A673 (cell line): ENCODE data around the gene DLG4. TPM values are rescaled to one million over a fixed set of nuclear protein-coding genes. Genes with fewer than 3 reads are reported as not detected.
A peak's percentile ranks its signal among the peaks of the same experiment; 100 is the strongest.

ENCODE experiments used
- BruUV-seq: library from RNA; stranded (reverse); fragments of 400-500 nt; replicated peaks from 2 replicates; lab custom pipeline; 2021; lab: Mats Ljungman, UMichigan
- CTCF ChIA-PET: fragments of 300-600 bp; sonication (Branson Sonifier 250); formaldehyde crosslinking; loops from one replicate; lab custom pipeline; 2022; ENCODE audit warnings: antibody characterized with exemption; lab: Charles Lee
- POLR2A ChIA-PET: fragments of 300-600 bp; sonication (Branson Sonifier 250); formaldehyde crosslinking; loops from one replicate; lab custom pipeline; 2022; ENCODE audit warnings: antibody characterized with exemption; ENCODE audit not compliant: low non-redundant PET; lab: Charles Lee
- DNase-seq: peaks from one replicate; pipeline ENCODE4 v3.0.0-alpha.2; 2015; ENCODE audit warnings: low spot score
- H3K27ac ChIP-seq: fragments of 200-600 bp; sonication (generic); 2 replicates; pipeline ENCODE4 v1.5.1; 2016; ENCODE audit warnings: mixed run types, low read depth, mild to moderate bottlenecking, mixed read lengths, antibody characterized with exemption, low read length; ENCODE audit not compliant: poor library complexity, severe bottlenecking
- H3K27me3 ChIP-seq: fragments of 200-600 bp; sonication (generic); replicated peaks from 2 replicates; pipeline ENCODE4 v1.6.1; 2017; ENCODE audit warnings: mixed run types, low read depth, mild to moderate bottlenecking, mixed read lengths, antibody characterized with exemption, low read length; ENCODE audit not compliant: insufficient read depth, poor library complexity
- H3K36me3 ChIP-seq: fragments of 200-600 bp; sonication (generic); 2 replicates; pipeline ENCODE4 v1.6.1; 2016; ENCODE audit warnings: mixed run types, mild to moderate bottlenecking, mixed read lengths, antibody characterized with exemption, low read length; ENCODE audit not compliant: insufficient read depth, poor library complexity, severe bottlenecking
- H3K4me1 ChIP-seq: fragments of 200-600 bp; sonication (generic); 2 replicates; pipeline ENCODE4 v1.6.1; 2017; ENCODE audit warnings: mixed run types, mild to moderate bottlenecking, mixed read lengths, antibody characterized with exemption, low read length; ENCODE audit not compliant: insufficient read depth, poor library complexity, severe bottlenecking
- H3K4me3 ChIP-seq: fragments of 200-600 bp; sonication (generic); 2 replicates; pipeline ENCODE4 v1.5.1; 2016; ENCODE audit warnings: low read depth, mixed run types, mild to moderate bottlenecking, mixed read lengths, low read length; ENCODE audit not compliant: poor library complexity, severe bottlenecking
- H3K9me3 ChIP-seq: fragments of 200-600 bp; sonication (generic); 2 replicates; pipeline ENCODE4 v1.6.1; 2016; ENCODE audit warnings: mixed run types, low read depth, mild to moderate bottlenecking, mixed read lengths, antibody characterized with exemption, low read length; ENCODE audit not compliant: poor library complexity, severe bottlenecking
- EZH2 ChIP-seq: fragments of 200-600 bp; sonication (generic); IDR thresholded peaks from 2 replicates; pipeline ENCODE4 v1.6.1; 2017; ENCODE audit warnings: borderline replicate concordance, low read depth, mild to moderate bottlenecking, mixed read lengths, antibody characterized with exemption, low read length; ENCODE audit not compliant: poor library complexity, severe bottlenecking
- intact Hi-C: fragments of 100-400 bp; cut with micrococcal nuclease; formaldehyde crosslinking; loops from one replicate; pipeline ENCODE4 v1.10.0; 2022; ENCODE audit not compliant: unreplicated experiment
- total RNA-seq: library from RNA; stranded (reverse); gene quantifications from 2 replicates; pipeline ENCODE4 v1.2.3, GENCODE V29; 2021
- TF ChIP-seq, protein P1 (sequence below): fragments of 300-800, 200-600 bp; sonication (generic); conservative IDR thresholded peaks from 2 replicates; pipeline ENCODE4 v1.5.1; 2017; ENCODE audit warnings: low read depth, mild to moderate bottlenecking, antibody characterized with exemption, low read length, moderate library complexity, mixed read lengths

DLG4 gene
- total RNA-seq, 1 experiment from 2014 or later = 74.7 TPM

DNA sequence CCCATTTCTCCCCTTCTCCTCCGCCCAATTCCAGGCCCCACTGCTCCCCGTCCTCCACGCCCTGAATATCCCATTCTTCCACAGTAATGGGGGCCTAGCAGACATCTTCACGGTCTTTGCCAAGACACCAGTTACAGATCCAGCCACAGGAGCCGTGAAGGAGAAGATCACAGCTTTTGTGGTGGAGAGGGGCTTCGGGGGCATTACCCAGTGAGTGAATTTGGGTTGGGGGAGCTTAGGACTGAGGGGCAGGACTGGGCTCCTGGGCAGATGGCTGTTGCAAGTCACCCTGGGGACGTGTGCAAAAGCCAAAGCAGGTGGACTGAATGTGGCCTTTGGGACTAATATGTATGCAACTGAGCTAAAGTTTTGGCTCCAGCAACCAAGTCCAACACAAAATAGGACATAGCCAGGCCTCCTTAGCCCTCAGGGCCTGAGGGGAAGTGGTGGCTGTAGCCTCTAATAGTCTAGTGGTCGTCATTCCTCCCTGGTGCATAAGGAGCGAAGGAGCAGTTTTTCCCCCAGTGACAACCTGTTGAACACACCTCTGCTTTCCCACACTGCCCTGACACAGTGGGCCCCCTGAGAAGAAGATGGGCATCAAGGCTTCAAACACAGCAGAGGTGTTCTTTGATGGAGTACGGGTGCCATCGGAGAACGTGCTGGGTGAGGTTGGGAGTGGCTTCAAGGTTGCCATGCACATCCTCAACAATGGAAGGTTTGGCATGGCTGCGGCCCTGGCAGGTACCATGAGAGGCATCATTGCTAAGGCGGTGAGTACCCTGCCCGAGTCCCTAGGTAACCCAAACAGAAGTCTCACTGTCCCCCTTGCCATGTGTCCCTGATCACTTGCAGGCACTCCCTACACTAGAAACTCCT lies 2.7 kb upstream of the DLG4 start:
- Histone ChIP-seq H3K4me1 (peaks cover 26% of the 10 kb centered on the region), H3K27me3 (no peaks in the 10 kb centered on the region), H3K9me3 (no peaks in the 10 kb centered on the region), H3K27ac (peak overlapping the region; percentile 49), H3K36me3 (peaks cover 63% of the 10 kb centered on the region), H3K4me3 (no peak overlapping the region)
- no TSS peak for BruUV-seq
- ChIA-PET CTCF (interaction anchor here (2.0 kb wide), 1 partner anchor 74 kb away, joined by 12 read pairs; no protein-coding TSS in a partner anchor), POLR2A (interaction anchor here (0.7 kb wide), 1 partner anchor 11 kb away, joined by 3 read pairs; no protein-coding TSS in a partner anchor)
- intact Hi-C loops = no loop called here
- no peak for TF ChIP-seq EZH2
- TF ChIP-seq, protein P1, sequence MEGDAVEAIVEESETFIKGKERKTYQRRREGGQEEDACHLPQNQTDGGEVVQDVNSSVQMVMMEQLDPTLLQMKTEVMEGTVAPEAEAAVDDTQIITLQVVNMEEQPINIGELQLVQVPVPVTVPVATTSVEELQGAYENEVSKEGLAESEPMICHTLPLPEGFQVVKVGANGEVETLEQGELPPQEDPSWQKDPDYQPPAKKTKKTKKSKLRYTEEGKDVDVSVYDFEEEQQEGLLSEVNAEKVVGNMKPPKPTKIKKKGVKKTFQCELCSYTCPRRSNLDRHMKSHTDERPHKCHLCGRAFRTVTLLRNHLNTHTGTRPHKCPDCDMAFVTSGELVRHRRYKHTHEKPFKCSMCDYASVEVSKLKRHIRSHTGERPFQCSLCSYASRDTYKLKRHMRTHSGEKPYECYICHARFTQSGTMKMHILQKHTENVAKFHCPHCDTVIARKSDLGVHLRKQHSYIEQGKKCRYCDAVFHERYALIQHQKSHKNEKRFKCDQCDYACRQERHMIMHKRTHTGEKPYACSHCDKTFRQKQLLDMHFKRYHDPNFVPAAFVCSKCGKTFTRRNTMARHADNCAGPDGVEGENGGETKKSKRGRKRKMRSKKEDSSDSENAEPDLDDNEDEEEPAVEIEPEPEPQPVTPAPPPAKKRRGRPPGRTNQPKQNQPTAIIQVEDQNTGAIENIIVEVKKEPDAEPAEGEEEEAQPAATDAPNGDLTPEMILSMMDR = no peak
- DNase-seq = peak; percentile 13

GRCh38 chr17:7221278-7222092 lies 1.8 kb upstream of the DLG4 start:
- H3K4me1 ChIP-seq = peaks cover 29% of the 10 kb centered on the region
- H3K9me3 ChIP-seq = no peaks in the 10 kb centered on the region
- DNase-seq = no peak
- peak overlapping the region; percentile 93 for H3K27ac ChIP-seq
- peak overlapping the region; percentile 94 for H3K4me3 ChIP-seq
- intact Hi-C loops = no loop called here
- ChIA-PET CTCF (interaction anchor here (0.6 to 2.0 kb wide), 7 partner anchors 15 to 176 kb away, joined by 3 to 12 read pairs (median 3); no protein-coding TSS in a partner anchor), POLR2A (interaction anchor here (0.5 to 0.7 kb wide), 2 partner anchors 12 to 76 kb away, joined by 3 to 18 read pairs; no protein-coding TSS in a partner anchor)
- TF ChIP-seq, protein P1 = no peak
- TF ChIP-seq EZH2 = no peak
- no TSS peak for BruUV-seq
- H3K36me3 ChIP-seq = peaks cover 55% of the 10 kb centered on the region
- H3K27me3 ChIP-seq = no peaks in the 10 kb centered on the region

GRCh38 chr17:7220593-7221277 lies 1.1 kb upstream of the DLG4 start:
- Histone ChIP-seq H3K36me3 (peaks cover 47% of the 10 kb centered on the region), H3K27ac (peak overlapping the region; percentile 93), H3K4me3 (peak overlapping the region; percentile 94), H3K9me3 (no peaks in the 10 kb centered on the region), H3K27me3 (no peaks in the 10 kb centered on the region), H3K4me1 (peaks cover 36% of the 10 kb centered on the region)
- no TSS peak for BruUV-seq
- TF ChIP-seq, protein P1 = peak; percentile 63
- TF ChIP-seq EZH2 = no peak
- intact Hi-C loops = no loop called here
- POLR2A ChIA-PET = interaction anchor here (0.5 to 0.7 kb wide), 2 partner anchors 20 to 75 kb away, joined by 4 to 18 read pairs; no protein-coding TSS in a partner anchor
- CTCF ChIA-PET = interaction anchor here (0.6 to 2.0 kb wide), 7 partner anchors 15 to 175 kb away, joined by 3 to 12 read pairs (median 3); no protein-coding TSS in a partner anchor
- DNase-seq = peak; percentile 76
